ENCODE measurements around the gene TCIRG1. TPM values are rescaled to one million over a fixed set of nuclear protein-coding genes. Genes with fewer than 3 reads are reported as not detected.
A peak's percentile ranks its signal among the peaks of the same experiment; 100 is the strongest.
"Not testable (repeated sequence)": the region's sequence is repeated elsewhere in the genome, so short reads cannot be mapped to it uniquely, and the experiment has no call there.

TCIRG1 gene
- total RNA-seq, 2 experiments from 2014 or later, result 199 to 201 TPM

- H3K9me2 ChIP-seq (ENCODE audit: insufficient read depth, low read length); H4K20me1 ChIP-seq (ENCODE audit: insufficient read depth, low read length); H3K9me3 ChIP-seq (ENCODE audit: low read length); CTCF ChIA-PET (ENCODE audit: unreplicated experiment); H3K4me3 ChIP-seq (ENCODE audit: low read depth, low read length, poor library complexity, severe bottlenecking); H2AFZ ChIP-seq (ENCODE audit: low read length); POLR2A ChIA-PET; H3K79me2 ChIP-seq (ENCODE audit: insufficient read depth, low read depth, low read length); BruUV-seq (replicated peaks): not testable (repeated sequence)
- TF ChIP-seq CTCF (conservative IDR thresholded peaks at IDR 0.05; ENCODE audit: low read length), result peak; percentile 63
- H3K4me2 ChIP-seq (ENCODE audit: low read length), result peak overlapping the region; percentile 58
- H3K27ac ChIP-seq (ENCODE audit: low read depth, low read length, poor library complexity, severe bottlenecking), result peak overlapping the region; percentile 54
- intact Hi-C loops (cut with micrococcal nuclease; ENCODE audit: unreplicated experiment), result loop anchor here (10.0 kb wide), 1 partner anchor 349 kb away; no protein-coding TSS in a partner anchor
- DNase-seq (ENCODE audit: low spot score), result peak; percentile 91
- H3K36me3 ChIP-seq (ENCODE audit: insufficient read depth, low read length), result peaks cover 16% of the 10 kb centered on the region
- peaks cover 35% of the 10 kb centered on the region for H3K4me1 ChIP-seq (ENCODE audit: insufficient read depth, low read length, poor library complexity, severe bottlenecking)
These were observed 45.0 kb upstream of the TCIRG1 start for GRCh38 chr11:67993821-67994220.

GRCh38 chr11:67994387-67994786 is 44.4 kb upstream of the TCIRG1 start:
- CTCF ChIA-PET (ENCODE audit: unreplicated experiment); H2AFZ ChIP-seq (ENCODE audit: low read length); H3K9me3 ChIP-seq (ENCODE audit: low read length); H3K79me2 ChIP-seq (ENCODE audit: insufficient read depth, low read depth, low read length); H3K9me2 ChIP-seq (ENCODE audit: insufficient read depth, low read length); BruUV-seq (replicated peaks); H3K4me3 ChIP-seq (ENCODE audit: low read depth, low read length, poor library complexity, severe bottlenecking); DNase-seq (ENCODE audit: low spot score); POLR2A ChIA-PET; H4K20me1 ChIP-seq (ENCODE audit: insufficient read depth, low read length): not testable (repeated sequence)
- peaks cover 20% of the 10 kb centered on the region for H3K36me3 ChIP-seq (ENCODE audit: insufficient read depth, low read length)
- H3K27ac ChIP-seq (ENCODE audit: low read depth, low read length, poor library complexity, severe bottlenecking), result peak overlapping the region; percentile 54
- intact Hi-C loops (cut with micrococcal nuclease; ENCODE audit: unreplicated experiment), result loop anchor here (10.0 kb wide), 1 partner anchor 350 kb away; no protein-coding TSS in a partner anchor
- peaks cover 35% of the 10 kb centered on the region for H3K4me1 ChIP-seq (ENCODE audit: insufficient read depth, low read length, poor library complexity, severe bottlenecking)
- peak overlapping the region; percentile 58 for H3K4me2 ChIP-seq (ENCODE audit: low read length)

- H3K9me3 ChIP-seq (ENCODE audit: low read length); H3K4me3 ChIP-seq (ENCODE audit: low read depth, low read length, poor library complexity, severe bottlenecking); BruUV-seq (replicated peaks); H3K79me2 ChIP-seq (ENCODE audit: insufficient read depth, low read depth, low read length); DNase-seq (ENCODE audit: low spot score); CTCF ChIA-PET (ENCODE audit: unreplicated experiment); H4K20me1 ChIP-seq (ENCODE audit: insufficient read depth, low read length); H3K27ac ChIP-seq (ENCODE audit: low read depth, low read length, poor library complexity, severe bottlenecking); POLR2A ChIA-PET; H3K9me2 ChIP-seq (ENCODE audit: insufficient read depth, low read length); H2AFZ ChIP-seq (ENCODE audit: low read length): not testable (repeated sequence)
- Histone ChIP-seq H3K36me3 (ENCODE audit: insufficient read depth, low read length) (peaks cover 20% of the 10 kb centered on the region), H3K4me1 (ENCODE audit: insufficient read depth, low read length, poor library complexity, severe bottlenecking) (peaks cover 35% of the 10 kb centered on the region), H3K4me2 (ENCODE audit: low read length) (peak overlapping the region; percentile 58; the same call in 1 of the 2 replicates)
- intact Hi-C loops (cut with micrococcal nuclease; ENCODE audit: unreplicated experiment), result loop anchor here (10.0 kb wide), 1 partner anchor 350 kb away; no protein-coding TSS in a partner anchor
These were observed 43.7 kb upstream of the TCIRG1 start for GRCh38 chr11:67995129-67995528.

GRCh38 chr11:67995579-67995978 is 43.2 kb upstream of the TCIRG1 start:
- H2AFZ ChIP-seq (ENCODE audit: low read length); H4K20me1 ChIP-seq (ENCODE audit: insufficient read depth, low read length); H3K4me3 ChIP-seq (ENCODE audit: low read depth, low read length, poor library complexity, severe bottlenecking); H3K9me3 ChIP-seq (ENCODE audit: low read length); H3K79me2 ChIP-seq (ENCODE audit: insufficient read depth, low read depth, low read length); CTCF ChIA-PET (ENCODE audit: unreplicated experiment); BruUV-seq (replicated peaks); H3K27ac ChIP-seq (ENCODE audit: low read depth, low read length, poor library complexity, severe bottlenecking); POLR2A ChIA-PET; H3K9me2 ChIP-seq (ENCODE audit: insufficient read depth, low read length); H3K4me2 ChIP-seq (ENCODE audit: low read length); DNase-seq (ENCODE audit: low spot score): not testable (repeated sequence)
- Histone ChIP-seq H3K4me1 (ENCODE audit: insufficient read depth, low read length, poor library complexity, severe bottlenecking) (peaks cover 35% of the 10 kb centered on the region), H3K36me3 (ENCODE audit: insufficient read depth, low read length) (peaks cover 23% of the 10 kb centered on the region)
- intact Hi-C loops (cut with micrococcal nuclease; ENCODE audit: unreplicated experiment), result loop anchor here (10.0 kb wide), 1 partner anchor 351 kb away; no protein-coding TSS in a partner anchor

All from OCI-LY7 (cell line).